ENCODE results near the gene PDZD2.
"Not testable (repeated sequence)": the region's sequence is repeated elsewhere in the genome, so short reads cannot be mapped to it uniquely, and the experiment has no call there.

PDZD2 gene

DNA sequence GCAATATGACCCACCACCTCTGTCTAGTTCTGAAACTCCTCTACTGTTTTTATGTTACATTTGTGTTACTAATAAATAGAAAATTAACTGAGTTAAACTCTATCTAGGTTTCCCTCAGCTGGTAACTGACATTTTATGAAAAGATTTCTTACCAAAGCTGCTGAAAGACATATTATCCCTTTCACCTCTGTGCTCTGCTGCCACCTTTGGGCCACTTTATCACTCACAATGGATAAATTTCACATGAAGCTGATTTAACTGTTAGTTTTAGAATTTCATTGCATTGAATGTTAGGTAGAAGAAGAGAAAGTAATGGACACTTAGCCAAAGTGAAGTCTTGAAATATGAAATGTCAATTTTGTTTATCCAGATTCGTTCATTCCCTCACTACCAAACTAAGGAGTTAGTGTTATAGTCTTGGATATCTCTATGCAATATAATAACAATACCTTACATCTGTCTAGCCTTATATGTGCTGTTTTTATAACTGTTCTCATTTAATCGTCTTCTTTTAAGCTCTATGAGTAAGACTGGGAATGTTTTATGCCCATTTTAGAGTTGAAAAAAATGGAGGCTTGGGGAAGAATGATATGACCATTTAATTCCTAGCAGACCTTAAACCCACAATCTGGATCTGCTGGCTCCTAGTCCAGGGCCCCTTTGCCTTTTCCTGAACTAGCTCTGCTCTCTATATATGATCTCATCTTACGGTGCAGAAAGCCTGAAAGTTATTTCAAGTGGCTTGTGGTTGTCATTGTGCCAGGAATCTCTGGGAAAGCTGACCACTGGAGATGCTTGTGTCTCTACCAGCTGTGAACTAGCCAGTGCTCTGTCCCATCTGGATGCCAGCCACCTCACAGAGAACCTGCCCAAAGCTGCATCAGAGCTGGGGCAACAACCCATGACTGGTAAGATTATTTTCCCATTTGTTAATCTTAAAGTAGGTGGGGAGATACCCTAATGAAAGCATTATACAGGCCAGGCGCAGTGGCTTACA is 438.1 kb downstream of the PDZD2 start:
- H3F3A ChIP-seq (ENCODE audit: low read depth): no peaks in the 10 kb centered on the region
- no peak overlapping the region for H3K4me3 ChIP-seq (ENCODE audit: low read length, poor library complexity, severe bottlenecking)
- H4K20me1 ChIP-seq (ENCODE audit: insufficient read depth, low read length, poor library complexity, severe bottlenecking): no peaks in the 10 kb centered on the region
- no peak for TF ChIP-seq EZH2phosphoT487 (IDR thresholded peaks at IDR 0.05; ENCODE audit: borderline replicate concordance)
- TF ChIP-seq, protein P1, sequence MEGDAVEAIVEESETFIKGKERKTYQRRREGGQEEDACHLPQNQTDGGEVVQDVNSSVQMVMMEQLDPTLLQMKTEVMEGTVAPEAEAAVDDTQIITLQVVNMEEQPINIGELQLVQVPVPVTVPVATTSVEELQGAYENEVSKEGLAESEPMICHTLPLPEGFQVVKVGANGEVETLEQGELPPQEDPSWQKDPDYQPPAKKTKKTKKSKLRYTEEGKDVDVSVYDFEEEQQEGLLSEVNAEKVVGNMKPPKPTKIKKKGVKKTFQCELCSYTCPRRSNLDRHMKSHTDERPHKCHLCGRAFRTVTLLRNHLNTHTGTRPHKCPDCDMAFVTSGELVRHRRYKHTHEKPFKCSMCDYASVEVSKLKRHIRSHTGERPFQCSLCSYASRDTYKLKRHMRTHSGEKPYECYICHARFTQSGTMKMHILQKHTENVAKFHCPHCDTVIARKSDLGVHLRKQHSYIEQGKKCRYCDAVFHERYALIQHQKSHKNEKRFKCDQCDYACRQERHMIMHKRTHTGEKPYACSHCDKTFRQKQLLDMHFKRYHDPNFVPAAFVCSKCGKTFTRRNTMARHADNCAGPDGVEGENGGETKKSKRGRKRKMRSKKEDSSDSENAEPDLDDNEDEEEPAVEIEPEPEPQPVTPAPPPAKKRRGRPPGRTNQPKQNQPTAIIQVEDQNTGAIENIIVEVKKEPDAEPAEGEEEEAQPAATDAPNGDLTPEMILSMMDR (conservative IDR thresholded peaks at IDR 0.05; ENCODE audit: low read length): peak; percentile 96
- no peaks in the 10 kb centered on the region for H3K4me1 ChIP-seq (ENCODE audit: insufficient read depth, low read length, poor library complexity, severe bottlenecking)
- H2AFZ ChIP-seq (ENCODE audit: low read length): no peak overlapping the region
- no peaks in the 10 kb centered on the region for H3K27me3 ChIP-seq (ENCODE audit: insufficient read depth, low read length, poor library complexity, severe bottlenecking)
- H3K36me3 ChIP-seq (ENCODE audit: insufficient read depth, low read length): no peaks in the 10 kb centered on the region
- no peak overlapping the region for H3K4me2 ChIP-seq (ENCODE audit: low read depth, low read length, poor library complexity, severe bottlenecking)
- no peaks in the 10 kb centered on the region for H3K9me2 ChIP-seq (replicated peaks; ENCODE audit: low read depth, low read length)
- H3K9me3 ChIP-seq (ENCODE audit: insufficient read depth, low read depth, low read length): no peaks in the 10 kb centered on the region
- H3K79me2 ChIP-seq (ENCODE audit: insufficient read depth, low read length): no peaks in the 10 kb centered on the region
- no peak overlapping the region for H3K9ac ChIP-seq (ENCODE audit: low read depth, low read length, poor library complexity, severe bottlenecking)

DNA sequence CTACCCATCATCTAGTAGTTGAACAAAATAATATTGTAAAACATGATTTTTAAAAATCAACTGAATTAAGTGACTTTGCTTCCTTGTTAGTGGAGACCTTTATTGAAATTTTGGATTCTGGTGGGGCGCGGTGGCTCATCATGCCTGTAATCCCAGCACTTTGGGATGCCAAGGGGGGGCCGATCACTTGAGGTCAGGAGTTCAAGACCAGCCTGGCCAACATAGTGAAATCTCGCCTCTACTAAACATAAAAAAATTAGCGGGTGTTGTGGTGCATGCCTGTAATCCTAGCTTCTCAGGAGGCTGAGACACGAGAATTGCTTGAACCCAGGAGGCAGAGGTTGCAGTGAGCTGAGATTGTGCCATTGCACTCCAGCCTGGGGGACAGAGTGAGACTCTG is 439.9 kb downstream of the PDZD2 start:
- H3K36me3 ChIP-seq (ENCODE audit: insufficient read depth, low read length); H3K9ac ChIP-seq (ENCODE audit: low read depth, low read length, poor library complexity, severe bottlenecking); H3F3A ChIP-seq (ENCODE audit: low read depth); H3K4me3 ChIP-seq (ENCODE audit: low read length, poor library complexity, severe bottlenecking); H3K9me3 ChIP-seq (ENCODE audit: insufficient read depth, low read depth, low read length); H3K79me2 ChIP-seq (ENCODE audit: insufficient read depth, low read length); H3K9me2 ChIP-seq (replicated peaks; ENCODE audit: low read depth, low read length); H3K27me3 ChIP-seq (ENCODE audit: insufficient read depth, low read length, poor library complexity, severe bottlenecking); H3K4me2 ChIP-seq (ENCODE audit: low read depth, low read length, poor library complexity, severe bottlenecking); H2AFZ ChIP-seq (ENCODE audit: low read length); H4K20me1 ChIP-seq (ENCODE audit: insufficient read depth, low read length, poor library complexity, severe bottlenecking); H3K4me1 ChIP-seq (ENCODE audit: insufficient read depth, low read length, poor library complexity, severe bottlenecking): not testable (repeated sequence)

DNA sequence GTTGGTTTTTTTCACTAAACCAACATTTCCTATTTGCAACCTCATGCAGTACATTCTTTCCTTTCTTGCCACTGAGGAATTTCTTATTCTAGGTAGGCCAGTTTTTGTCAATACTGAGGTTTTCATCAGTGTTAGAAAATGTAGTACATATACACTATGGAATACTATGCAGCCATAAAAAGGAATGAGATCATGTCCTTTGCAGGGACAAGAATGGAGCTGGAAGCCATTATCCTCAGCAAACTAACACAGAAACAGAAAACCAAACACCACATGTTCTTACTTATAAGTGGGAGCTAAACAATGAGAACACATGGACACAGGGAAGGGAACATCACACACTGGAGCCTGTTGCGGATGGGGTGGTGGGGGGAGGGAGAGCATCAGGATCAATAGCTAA is 441.6 kb downstream of the PDZD2 start:
- not testable (repeated sequence) for H3K9me2 ChIP-seq (replicated peaks; ENCODE audit: low read depth, low read length); H3K79me2 ChIP-seq (ENCODE audit: insufficient read depth, low read length); H3K36me3 ChIP-seq (ENCODE audit: insufficient read depth, low read length); H3K9me3 ChIP-seq (ENCODE audit: insufficient read depth, low read depth, low read length); H3K4me3 ChIP-seq (ENCODE audit: low read length, poor library complexity, severe bottlenecking); H3K4me2 ChIP-seq (ENCODE audit: low read depth, low read length, poor library complexity, severe bottlenecking); H3K4me1 ChIP-seq (ENCODE audit: insufficient read depth, low read length, poor library complexity, severe bottlenecking); H3K27me3 ChIP-seq (ENCODE audit: insufficient read depth, low read length, poor library complexity, severe bottlenecking); H3K9ac ChIP-seq (ENCODE audit: low read depth, low read length, poor library complexity, severe bottlenecking); H4K20me1 ChIP-seq (ENCODE audit: insufficient read depth, low read length, poor library complexity, severe bottlenecking); H3F3A ChIP-seq (ENCODE audit: low read depth); H2AFZ ChIP-seq (ENCODE audit: low read length)

DNA sequence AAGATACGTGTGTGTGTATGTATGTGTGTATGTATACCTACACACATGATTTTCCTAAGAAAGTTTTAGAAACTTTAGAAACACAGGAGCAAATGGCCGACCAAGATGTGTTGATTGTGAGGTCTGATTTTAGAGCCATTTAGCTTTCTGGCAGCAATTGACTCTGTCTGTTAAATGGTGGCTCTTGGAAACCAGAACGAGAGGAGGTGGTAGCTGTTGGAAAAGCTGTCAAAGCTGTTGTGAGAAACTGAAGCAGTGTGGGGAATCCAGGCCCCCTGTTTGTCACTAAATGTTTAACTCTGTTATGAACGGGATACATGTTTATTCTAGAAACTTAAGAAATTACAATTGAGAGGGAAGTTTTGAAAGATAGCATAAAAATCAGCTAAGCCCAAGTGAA is 443.8 kb downstream of the PDZD2 start:
- no peaks in the 10 kb centered on the region for H3F3A ChIP-seq (ENCODE audit: low read depth)
- H4K20me1 ChIP-seq (ENCODE audit: insufficient read depth, low read length, poor library complexity, severe bottlenecking): no peaks in the 10 kb centered on the region
- no peak overlapping the region for H3K9ac ChIP-seq (ENCODE audit: low read depth, low read length, poor library complexity, severe bottlenecking)
- H3K9me3 ChIP-seq (ENCODE audit: insufficient read depth, low read depth, low read length): no peaks in the 10 kb centered on the region
- no peak overlapping the region for H2AFZ ChIP-seq (ENCODE audit: low read length)
- no peaks in the 10 kb centered on the region for H3K36me3 ChIP-seq (ENCODE audit: insufficient read depth, low read length)
- TF ChIP-seq, protein P1 (conservative IDR thresholded peaks at IDR 0.05; ENCODE audit: low read length): no peak
- TF ChIP-seq EZH2phosphoT487 (IDR thresholded peaks at IDR 0.05; ENCODE audit: borderline replicate concordance): no peak
- no peak overlapping the region for H3K4me3 ChIP-seq (ENCODE audit: low read length, poor library complexity, severe bottlenecking)
- H3K27me3 ChIP-seq (ENCODE audit: insufficient read depth, low read length, poor library complexity, severe bottlenecking): no peaks in the 10 kb centered on the region
- H3K79me2 ChIP-seq (ENCODE audit: insufficient read depth, low read length): no peaks in the 10 kb centered on the region
- no peak overlapping the region for H3K4me2 ChIP-seq (ENCODE audit: low read depth, low read length, poor library complexity, severe bottlenecking)
- no peaks in the 10 kb centered on the region for H3K4me1 ChIP-seq (ENCODE audit: insufficient read depth, low read length, poor library complexity, severe bottlenecking)
- H3K9me2 ChIP-seq (replicated peaks; ENCODE audit: low read depth, low read length): no peaks in the 10 kb centered on the region

All from Loucy (cell line).